Tibial nerve (tissue), 4 donors: ENCODE results near the gene DDI1. TPM values are rescaled to one million over a fixed set of nuclear protein-coding genes. Genes with fewer than 3 reads are reported as not detected.

Experiments used
- DNase-seq, 2 donors: peaks; one replicate each; pipeline ENCODE4 v3.0.0-alpha.2; 2019; ENCODE audit warnings: low spot score in 2 of 2
- H3K27ac ChIP-seq, 4 donors: fragments of 200-600 bp; sonication (generic) in 3 of 4; one replicate each; pipeline ENCODE4 v1.5.1; 2017 to 2019; ENCODE audit warnings: mild to moderate bottlenecking in 1 of 4
- H3K27me3 ChIP-seq, 2 donors: fragments of 200-600 bp; sonication (generic) in 1 of 2; one replicate each; pipeline versions ENCODE4 v1.5.1 to v1.6.0; 2017 to 2019
- H3K36me3 ChIP-seq, 3 donors: fragments of 200-600 bp; sonication (generic); one replicate each; pipeline ENCODE4 v1.5.1; 2018 to 2019
- H3K4me1 ChIP-seq, 4 donors: fragments of 200-600 bp; sonication (generic) in 3 of 4; one replicate each; pipeline ENCODE4 v1.5.1; 2017 to 2019
- H3K4me3 ChIP-seq, 4 donors: fragments of 200-600 bp; sonication (generic) in 3 of 4; one replicate each; pipeline ENCODE4 v1.5.1; 2017 to 2019; ENCODE audit warnings: mild to moderate bottlenecking in 1 of 4, moderate library complexity in 1 of 4
- H3K9me3 ChIP-seq, 4 donors: fragments of 200-600 bp; sonication (generic) in 3 of 4; one replicate each; pipeline ENCODE4 v1.5.1; 2017 to 2019
- CTCF ChIP-seq, 5 experiments: fragments of 200-600 bp in 3 of 5; fragments of 450-650 bp in 2 of 5; sonication (generic) in 3 of 5; IDR thresholded peaks; one replicate each; pipeline ENCODE4 v1.5.1; 2016 to 2019; ENCODE audit warnings: antibody characterized with exemption in 5 of 5, mild to moderate bottlenecking in 3 of 5, moderate library complexity in 2 of 5
- EP300 ChIP-seq, 2 donors: sonication (generic); formaldehyde crosslinking; IDR thresholded peaks; one replicate each; pipeline ENCODE4 v1.6.1; 2017; ENCODE audit warnings: antibody characterized with exemption in 2 of 2, mild to moderate bottlenecking in 1 of 2
- POLR2A ChIP-seq, 2 donors: fragments of 450-650 bp; IDR thresholded peaks; one replicate each; pipeline ENCODE4 v1.6.1; 2017; ENCODE audit warnings: antibody characterized with exemption in 2 of 2, mild to moderate bottlenecking in 2 of 2, moderate library complexity in 2 of 2
- WGBS, 2 donors: methylation state at CpG; one replicate each; pipeline ENCODE4 v1.1.5; 2018; 5-methylcytosine and 5-hydroxymethylcytosine counted together
- total RNA-seq, 4 donors: library from RNA; depleted of rRNA; stranded (reverse); fragments of >200 nt; gene quantifications; one replicate each; pipeline ENCODE4 v1.1.0, GENCODE V29; 2016

DDI1 gene
- total RNA-seq, 4 donors from 2014 or later, result not detected

GRCh38 chr11:103994518-103994917 lies 41.9 kb upstream of the DDI1 start:
- H3K27me3 ChIP-seq, result no peaks in the 10 kb centered on the region
- no peaks in the 10 kb centered on the region for H3K9me3 ChIP-seq
- TF ChIP-seq CTCF (IDR thresholded peaks at IDR 0.05), result no peak
- TF ChIP-seq POLR2A (IDR thresholded peaks at IDR 0.05), result no peak
- no peak for TF ChIP-seq EP300 (IDR thresholded peaks at IDR 0.05)
- H3K4me3 ChIP-seq, result no peak overlapping the region
- no peak overlapping the region for H3K27ac ChIP-seq
- H3K4me1 ChIP-seq, result no peaks in the 10 kb centered on the region
- DNase-seq, result no peak
- H3K36me3 ChIP-seq, result no peaks in the 10 kb centered on the region
- WGBS, 2 donors, result 74 to 78% methylated on average over 2 of the region's 2 CpGs

GRCh38 chr11:103995896-103996295 lies 40.5 kb upstream of the DDI1 start:
- no peak overlapping the region for H3K4me3 ChIP-seq
- no peaks in the 10 kb centered on the region for H3K36me3 ChIP-seq
- H3K27ac ChIP-seq, result no peak overlapping the region
- H3K27me3 ChIP-seq, result no peaks in the 10 kb centered on the region
- 87 to 91% methylated on average over 4 of the region's 4 CpGs for WGBS, 2 donors
- no peaks in the 10 kb centered on the region for H3K9me3 ChIP-seq
- TF ChIP-seq CTCF (IDR thresholded peaks at IDR 0.05), result no peak
- no peak for TF ChIP-seq POLR2A (IDR thresholded peaks at IDR 0.05)
- TF ChIP-seq EP300 (IDR thresholded peaks at IDR 0.05), result no peak
- no peaks in the 10 kb centered on the region for H3K4me1 ChIP-seq
- no peak for DNase-seq

- Histone ChIP-seq H3K27ac (no peak overlapping the region), H3K9me3 (no peaks in the 10 kb centered on the region), H3K4me3 (no peak overlapping the region), H3K27me3 (no peaks in the 10 kb centered on the region), H3K36me3 (no peaks in the 10 kb centered on the region), H3K4me1 (no peaks in the 10 kb centered on the region)
- no peak for DNase-seq
- TF ChIP-seq EP300 (IDR thresholded peaks at IDR 0.05) (no peak), CTCF (IDR thresholded peaks at IDR 0.05) (no peak)
- 96 to 100% methylated on average over 1 of the region's 1 CpG for WGBS, 2 donors
Observed at GRCh38 chr11:103997082-103997481, 39.4 kb upstream of the DDI1 start.

GRCh38 chr11:103998826-103999508 lies 37.5 kb upstream of the DDI1 start:
- Histone ChIP-seq H3K36me3 (no peaks in the 10 kb centered on the region), H3K27me3 (no peaks in the 10 kb centered on the region), H3K27ac (no peak overlapping the region), H3K9me3 (no peaks in the 10 kb centered on the region), H3K4me1 (no peaks in the 10 kb centered on the region), H3K4me3 (no peak overlapping the region)
- WGBS, 2 donors, result 83 to 86% methylated on average over 5 of the region's 5 CpGs
- no peak for DNase-seq
- TF ChIP-seq POLR2A (IDR thresholded peaks at IDR 0.05) (no peak), CTCF (IDR thresholded peaks at IDR 0.05) (no peak), EP300 (IDR thresholded peaks at IDR 0.05) (no peak)

- H3K27me3 ChIP-seq, result no peaks in the 10 kb centered on the region
- no peak overlapping the region for H3K27ac ChIP-seq
- H3K4me1 ChIP-seq, result no peaks in the 10 kb centered on the region
- no peak for DNase-seq
- no peaks in the 10 kb centered on the region for H3K36me3 ChIP-seq
- 40% methylated on average over 5 of the region's 5 CpGs for whole genome bisulfite sequencing, 2 donors
- no peak overlapping the region for H3K4me3 ChIP-seq
- TF ChIP-seq CTCF (IDR thresholded peaks at IDR 0.05), result no peak
- TF ChIP-seq POLR2A (IDR thresholded peaks at IDR 0.05), result no peak
- TF ChIP-seq EP300 (IDR thresholded peaks at IDR 0.05), result no peak
- H3K9me3 ChIP-seq, result no peaks in the 10 kb centered on the region
Observed at GRCh38 chr11:104000798-104001197, 35.6 kb upstream of the DDI1 start.
